NCI-H2029 treated with DMSO at 0.1 percent for 48 hours (cell line): Measurements from ENCODE around the gene PSMC4.
"Not testable (repeated sequence)": the region's sequence is repeated elsewhere in the genome, so short reads cannot be mapped to it uniquely, and the experiment has no call there.

Experiments
- DNase-seq: peaks from one replicate; lab custom pipeline; 2025; lab: John Stamatoyannopoulos, UW

Gene PSMC4

DNA sequence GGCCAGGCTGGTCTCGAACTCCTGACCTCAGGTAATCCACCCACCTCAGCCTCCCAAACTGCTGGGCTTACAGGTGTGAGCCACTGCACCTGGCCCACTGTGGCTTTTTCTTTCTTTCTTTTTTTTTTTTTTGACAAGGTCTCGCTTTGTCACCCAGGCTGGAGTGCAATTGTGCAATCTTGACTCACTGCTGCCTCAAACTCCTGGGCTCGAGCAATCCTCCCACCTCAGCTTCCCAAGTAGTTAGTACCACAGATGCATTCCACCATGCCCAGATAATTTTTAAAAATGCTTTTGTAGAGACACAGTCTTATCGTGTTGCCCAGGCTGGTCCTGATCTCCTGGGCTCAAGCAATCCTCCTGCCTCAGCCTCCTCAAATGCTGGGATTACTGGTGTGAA lies 24.4 kb upstream of the PSMC4 start:
- DNase-seq = no peak

DNA sequence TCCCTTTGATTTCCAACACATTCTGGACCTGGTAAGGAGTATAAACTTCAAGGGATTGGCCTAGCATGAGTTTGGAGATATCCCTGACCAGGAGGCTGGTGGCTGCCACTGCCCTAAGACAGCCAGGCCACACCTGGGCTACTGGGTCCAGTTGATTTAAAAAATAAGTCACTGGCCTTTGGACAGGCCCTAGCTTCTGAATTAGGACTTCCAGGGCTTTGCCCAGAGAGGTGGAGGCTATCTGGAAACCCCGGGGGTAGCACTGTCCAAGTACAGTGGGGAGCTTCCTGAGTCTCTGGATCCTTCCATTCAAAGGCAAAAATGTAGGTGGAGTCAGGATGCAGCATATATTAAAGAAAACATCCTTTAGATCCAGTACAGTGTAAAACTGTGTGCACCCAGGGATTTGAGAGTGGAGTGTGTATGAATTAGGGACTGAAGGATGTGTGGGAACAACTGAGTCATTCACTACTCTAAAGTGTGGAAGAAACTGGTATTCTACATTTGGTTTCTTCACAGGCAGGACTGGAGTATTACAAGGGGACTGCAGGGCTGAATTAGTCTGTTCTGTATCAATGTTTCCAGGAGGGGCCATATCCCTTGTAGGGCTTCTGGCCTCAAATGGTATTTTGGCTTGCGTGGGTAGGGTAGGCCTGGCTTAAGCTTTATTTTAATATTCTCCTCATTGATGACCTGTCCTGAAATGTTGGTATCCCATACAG lies 21.8 kb upstream of the PSMC4 start:
- DNase-seq = no peak

DNA sequence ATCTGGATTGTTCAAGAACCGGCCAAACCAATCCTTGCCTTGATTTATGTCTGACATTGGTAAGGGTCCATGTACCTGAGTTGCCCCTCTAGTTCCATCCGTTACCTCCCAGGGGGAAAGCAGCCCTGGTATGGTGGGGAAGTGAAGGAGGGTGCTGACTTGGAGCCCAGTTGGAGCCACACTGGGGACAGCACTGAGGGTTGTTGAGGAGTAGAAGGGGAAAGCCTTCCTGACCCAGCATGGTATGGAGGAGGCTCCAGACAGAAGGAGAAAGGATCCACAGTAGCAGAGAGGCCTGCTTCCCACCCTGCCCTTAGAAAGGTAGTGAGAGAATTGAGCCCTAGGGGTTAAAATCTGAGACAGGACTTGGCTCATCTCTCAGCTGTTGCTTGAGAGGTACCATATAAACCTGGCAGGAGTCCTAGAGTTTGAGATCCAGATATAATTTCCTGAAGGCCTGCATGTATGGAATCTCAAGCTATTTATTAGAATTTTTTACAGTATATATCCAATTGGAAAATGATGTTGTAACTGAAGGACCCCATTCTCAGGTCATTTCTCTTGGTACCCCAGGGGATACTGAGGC lies 19.8 kb upstream of the PSMC4 start:
- no peak for DNase-seq

DNA sequence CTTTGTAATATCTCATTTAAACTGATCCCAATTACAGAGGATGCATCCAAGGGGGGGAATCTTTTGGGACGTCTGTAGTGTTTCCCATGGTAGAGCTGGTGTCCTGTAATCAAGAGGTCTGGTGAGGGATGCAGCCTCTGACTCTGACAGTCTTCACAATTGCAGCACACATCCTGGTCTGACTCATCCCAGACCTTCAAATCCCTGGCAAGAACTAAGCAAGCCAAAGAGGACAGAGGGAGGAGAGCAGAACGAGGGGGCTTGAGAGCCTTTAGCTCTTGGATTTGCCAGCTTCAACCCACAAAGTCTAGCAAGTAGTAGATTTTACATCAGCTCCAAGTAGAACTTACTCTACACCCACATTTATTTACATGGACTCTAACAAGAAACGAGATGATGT lies 19.3 kb upstream of the PSMC4 start:
- no peak for DNase-seq

DNA sequence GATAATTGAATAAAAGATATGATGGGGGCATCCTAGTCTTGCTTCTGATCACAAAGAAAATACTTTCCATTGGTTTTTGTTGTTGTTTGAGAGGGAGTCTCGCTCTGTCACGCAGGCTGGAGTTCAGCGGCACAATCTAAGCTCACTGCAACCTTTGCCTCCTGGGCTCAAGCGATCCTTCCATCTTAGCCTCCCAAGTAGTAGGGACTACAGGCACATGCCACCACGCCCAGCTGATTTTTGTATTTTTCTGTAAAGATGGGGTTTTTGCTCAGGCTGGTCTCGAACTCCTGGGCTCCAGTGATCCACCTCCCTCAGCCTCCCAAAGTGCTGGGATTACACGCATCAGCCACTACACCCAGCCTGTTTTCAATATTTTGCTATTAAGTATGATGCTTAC lies 17.1 kb upstream of the PSMC4 start:
- DNase-seq = no peak

DNA sequence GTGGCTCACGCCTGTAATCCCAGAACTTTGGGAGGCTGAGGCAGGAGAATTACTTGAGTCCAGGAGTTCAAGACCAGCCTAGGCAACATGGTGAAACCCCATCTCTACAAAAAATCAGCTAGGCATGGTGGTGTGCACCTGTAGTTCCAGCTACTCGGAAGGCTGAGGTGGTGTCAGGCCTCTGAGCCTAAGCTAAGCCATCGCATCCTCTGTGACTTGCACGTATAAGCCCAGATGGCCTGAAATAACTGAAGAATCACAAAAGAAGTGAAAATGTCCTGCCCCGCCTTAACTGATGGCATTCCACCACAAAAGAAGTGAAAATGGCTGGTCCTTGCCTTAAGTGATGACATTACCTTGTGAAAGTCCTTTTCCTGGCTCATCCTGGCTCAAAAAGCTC lies 13.1 kb upstream of the PSMC4 start:
- DNase-seq = not testable (repeated sequence)

DNA sequence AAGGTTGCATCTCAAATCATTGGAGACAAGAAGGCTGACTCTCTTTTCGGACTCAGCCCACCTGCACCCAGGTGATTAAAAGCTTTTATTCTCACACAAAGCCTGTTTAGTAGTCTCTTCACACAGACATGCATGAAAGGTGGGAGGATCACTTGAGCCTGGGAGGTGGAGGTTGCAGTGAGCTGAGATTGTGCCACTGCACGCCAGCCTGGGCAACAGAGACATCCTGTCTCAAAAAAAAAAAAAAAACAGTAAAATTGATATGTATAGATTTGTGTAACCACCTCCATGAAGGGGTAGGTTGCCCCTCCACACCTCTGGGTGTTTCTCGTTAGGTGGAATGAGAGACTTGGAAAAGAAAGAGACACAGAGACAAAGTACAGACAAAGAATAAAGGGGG lies 12.0 kb upstream of the PSMC4 start:
- DNase-seq = not testable (repeated sequence)

DNA sequence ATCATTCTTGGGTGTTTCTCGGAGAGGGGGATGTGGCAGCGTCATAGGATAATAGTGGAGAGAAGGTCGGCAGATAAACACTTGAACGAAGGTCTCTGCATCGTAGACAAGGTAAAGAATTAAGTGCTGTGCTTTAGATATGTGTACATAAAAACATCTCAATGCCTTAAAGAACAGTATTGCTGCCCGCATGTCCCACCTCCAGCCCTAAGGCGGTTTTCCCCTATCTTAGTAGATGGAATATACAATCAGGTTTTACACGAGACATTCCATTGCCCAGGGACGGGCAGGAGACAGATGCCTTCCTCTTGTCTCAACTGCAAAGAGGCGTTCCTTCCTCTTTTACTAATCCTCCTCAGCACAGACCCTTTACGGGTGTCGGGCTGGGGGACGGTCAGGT lies 11.6 kb upstream of the PSMC4 start:
- not testable (repeated sequence) for DNase-seq

DNA sequence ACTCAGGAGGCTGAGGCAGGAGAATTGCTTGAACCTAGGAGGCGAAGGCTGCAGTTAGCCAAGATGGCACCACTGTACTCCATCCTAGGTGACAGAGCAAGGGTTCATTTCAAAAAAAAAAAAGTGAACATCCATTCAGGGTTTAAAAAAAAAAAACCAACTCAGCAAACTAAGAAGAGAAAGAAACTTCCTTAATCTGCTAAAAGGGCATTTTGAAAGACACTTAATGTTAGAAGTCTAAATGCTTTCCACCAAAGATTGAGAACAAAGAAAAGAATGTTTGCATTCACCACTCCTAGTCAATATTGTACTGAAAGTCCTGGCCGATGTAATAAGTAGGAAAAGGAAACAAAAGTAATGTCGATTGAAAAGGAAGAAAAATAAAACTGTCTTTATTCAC lies 7.1 kb upstream of the PSMC4 start:
- DNase-seq = no peak

DNA sequence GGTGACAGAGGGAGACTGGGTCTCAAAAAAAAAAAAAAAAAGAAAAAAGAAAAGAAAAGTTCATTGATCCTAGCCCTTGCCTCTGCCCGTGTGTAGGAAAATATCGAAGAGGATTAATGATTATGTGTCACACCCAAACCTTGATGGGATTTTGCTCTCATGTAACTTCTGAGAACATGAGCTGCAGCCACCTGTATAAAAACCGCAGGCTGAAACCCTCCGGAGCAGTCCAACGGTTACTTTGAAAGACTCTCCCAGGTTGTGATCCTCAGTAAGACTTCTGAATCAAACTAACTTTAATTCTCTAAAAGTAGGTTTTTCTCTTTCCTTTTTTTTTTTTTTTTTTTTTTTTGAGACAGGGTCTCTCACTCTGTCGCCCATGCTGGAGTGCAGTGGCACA lies 4.3 kb upstream of the PSMC4 start:
- no peak for DNase-seq

DNA sequence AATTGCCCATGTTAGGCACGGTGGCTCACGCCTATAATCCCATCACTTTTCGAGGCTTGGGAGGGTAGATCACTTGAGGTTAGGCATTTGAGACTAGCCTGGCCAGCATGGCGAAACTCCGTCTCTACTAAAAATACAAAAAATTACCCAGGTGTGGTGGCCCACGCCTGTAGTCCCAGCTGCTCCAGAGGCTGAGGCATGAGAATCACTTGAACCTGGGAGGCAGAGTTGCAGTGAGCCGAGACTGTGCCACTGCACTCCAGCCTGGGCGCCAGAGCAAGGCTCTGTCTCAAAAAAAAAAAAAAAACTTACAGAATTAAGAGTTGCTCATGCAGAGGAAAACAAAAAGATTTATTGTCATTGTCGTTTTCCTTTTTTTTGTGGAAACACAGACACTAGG lies 3.4 kb upstream of the PSMC4 start:
- DNase-seq = no peak

DNA sequence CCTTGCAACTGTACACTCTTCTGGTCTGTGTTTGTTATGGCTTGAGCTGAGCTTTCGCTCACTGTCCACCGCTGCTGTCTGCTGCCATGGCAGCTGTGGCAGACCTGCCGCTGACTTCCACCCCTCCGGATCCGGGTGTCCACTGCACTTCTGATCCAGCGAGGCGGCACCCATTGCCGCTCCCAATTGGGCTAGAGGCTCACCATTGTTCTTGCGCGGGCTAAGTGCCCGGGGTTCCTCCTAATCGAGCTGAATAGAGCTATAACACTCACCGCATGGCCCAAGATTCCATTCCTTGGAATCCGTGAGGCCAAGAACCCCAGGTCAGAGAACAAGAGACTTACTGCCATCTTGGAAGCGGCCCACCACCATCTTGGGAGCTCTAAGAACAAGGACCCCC lies 2.2 kb upstream of the PSMC4 start:
- DNase-seq = no peak

DNA sequence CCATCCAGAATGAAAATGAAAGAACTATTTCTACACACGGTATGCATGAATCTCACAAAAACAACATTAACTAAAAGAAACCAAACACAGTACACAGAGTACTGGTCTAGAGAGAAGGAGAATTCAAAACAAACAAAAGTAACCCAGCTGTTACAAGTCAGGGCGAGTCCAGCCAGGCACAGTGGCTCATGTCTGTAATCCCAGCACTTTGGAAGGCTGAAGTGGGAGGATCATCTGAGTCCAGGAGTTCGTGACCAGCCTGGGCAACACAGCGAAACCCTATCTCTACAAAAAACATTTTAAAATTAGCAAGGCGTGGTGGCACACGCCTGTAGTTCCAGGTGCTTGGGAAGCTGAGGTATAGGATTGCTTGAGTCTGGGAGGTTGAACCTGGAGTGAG lies 1.7 kb upstream of the PSMC4 start:
- DNase-seq = no peak

DNA sequence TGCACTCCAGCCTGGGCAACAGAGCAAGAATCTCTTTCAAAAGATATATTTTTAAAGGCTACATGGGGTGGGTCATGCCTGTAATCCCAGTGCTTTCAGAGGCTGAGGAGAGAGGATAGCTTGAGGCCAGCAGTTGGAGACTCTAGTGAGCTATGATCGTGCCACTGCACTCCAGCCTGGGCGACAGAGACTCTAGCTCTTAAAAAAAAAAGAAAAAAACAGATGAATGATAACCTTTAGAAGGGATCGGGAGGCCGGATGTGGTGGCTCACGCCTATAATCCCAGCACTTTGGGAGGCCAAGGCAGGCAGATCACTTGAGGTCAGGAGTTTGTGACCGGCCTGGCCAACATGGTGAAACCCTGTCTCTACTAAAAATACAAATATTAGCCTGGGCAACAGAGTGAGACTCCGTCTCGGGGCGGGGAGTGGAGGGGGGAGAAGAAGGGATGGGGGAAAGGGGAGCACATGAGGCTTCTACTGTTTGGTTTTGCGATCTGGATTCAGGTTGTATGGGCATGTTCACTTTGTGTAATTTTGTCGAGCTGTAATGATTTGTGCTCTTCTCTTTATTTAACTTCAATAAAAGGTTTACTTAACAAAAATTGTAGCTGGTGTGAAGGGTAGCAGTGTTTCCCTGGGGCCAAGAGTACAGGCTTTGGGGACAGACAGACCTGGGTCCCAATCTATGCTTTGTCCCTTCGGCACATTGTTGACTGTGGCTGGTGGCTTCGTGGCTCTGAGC lies 1.1 kb upstream of the PSMC4 start:
- DNase-seq = no peak

DNA sequence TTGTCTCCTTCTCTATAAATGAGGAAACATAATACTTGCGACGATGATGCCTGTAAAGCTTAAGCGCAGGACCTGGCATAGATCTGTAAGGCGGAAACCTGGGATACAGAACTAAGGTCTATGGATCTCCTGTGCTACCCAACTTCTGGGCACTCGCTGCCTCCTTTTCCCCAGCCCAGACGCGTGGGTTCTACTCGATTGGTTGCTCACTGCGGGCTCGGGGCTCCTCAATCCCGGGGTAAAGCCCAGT lies 615 bp upstream of the PSMC4 start:
- peak; percentile 38 for DNase-seq

DNA sequence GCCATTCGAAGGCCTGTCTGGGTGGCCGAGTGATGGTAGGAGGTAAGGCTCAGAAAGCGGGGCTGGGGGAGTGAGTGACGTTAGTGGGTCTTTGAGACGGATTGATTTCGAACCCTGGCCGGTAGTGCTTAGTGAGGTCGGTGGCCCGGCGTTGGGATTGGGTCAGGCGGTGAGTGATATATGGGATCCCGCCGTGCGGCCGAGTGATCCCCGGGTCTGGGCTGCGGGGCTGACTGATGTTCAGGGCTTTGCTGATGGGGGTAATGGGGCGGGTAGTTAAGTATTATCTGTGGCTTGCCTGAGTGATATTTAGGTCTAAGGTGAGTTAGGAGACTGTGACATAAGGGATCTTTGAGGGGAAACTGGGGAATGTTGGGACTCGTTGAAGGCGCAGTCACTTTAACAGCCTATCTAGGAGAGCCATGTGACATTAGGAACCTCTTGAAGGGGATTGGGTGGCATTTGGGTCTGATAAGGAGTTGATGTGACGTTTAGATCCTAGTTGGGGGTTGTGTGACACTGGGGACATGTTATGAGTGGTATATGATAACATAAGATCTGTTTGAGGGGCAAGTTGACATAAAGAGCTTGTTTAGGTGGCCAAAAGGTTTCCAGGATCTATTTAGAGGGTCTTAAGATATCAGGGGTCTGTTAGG lies 543 bp downstream of the PSMC4 start:
- no peak for DNase-seq

DNA sequence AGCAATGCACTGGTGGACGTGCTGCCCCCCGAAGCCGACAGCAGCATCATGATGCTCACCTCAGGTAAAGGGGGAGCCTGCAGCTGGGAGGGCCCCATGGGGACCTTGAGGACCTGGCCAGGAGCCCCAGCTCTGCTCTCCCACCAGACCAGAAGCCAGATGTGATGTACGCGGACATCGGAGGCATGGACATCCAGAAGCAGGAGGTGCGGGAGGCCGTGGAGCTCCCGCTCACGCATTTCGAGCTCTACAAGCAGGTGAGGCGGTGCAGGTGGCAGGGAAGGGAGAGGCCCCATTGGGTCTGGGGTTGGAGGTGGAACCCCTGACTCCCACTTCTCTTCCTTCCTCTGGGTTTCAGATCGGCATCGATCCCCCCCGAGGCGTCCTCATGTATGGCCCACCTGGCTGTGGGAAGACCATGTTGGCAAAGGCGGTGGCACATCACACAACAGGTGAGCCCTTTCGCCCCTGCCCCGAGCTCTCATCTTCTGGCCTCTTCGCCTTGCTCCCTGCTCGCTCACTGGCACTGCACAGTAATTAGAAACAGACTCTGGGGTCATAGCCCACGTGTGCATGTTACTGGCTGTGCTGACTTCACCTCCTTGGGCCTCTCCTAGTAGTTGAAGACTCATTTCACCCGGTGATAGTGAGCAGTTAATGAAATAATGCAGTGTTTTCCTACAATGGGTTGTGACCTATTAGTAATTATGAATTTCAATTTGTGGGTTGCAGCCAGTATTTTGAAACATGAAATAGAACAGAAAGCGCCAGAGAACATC lies 3.6 kb downstream of the PSMC4 start:
- no peak for DNase-seq

DNA sequence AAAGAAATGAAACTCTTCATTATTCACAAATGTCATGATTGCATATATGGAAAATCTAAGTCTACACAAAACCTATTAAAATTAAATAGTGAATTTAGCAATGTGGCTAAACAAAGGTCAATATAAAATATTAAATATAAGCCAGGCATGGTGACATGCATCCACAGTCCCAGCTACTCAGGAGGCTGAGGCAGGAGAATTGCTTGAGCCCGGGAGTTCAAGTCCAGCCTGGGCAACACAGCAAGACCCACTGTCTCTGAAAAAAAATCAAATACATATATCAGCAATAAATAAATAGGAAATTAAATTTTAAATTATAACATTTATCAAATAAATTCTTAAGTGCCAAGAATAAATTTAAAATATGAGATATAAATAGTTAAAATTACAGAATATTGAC lies 11.9 kb downstream of the PSMC4 start:
- no peak for DNase-seq

DNA sequence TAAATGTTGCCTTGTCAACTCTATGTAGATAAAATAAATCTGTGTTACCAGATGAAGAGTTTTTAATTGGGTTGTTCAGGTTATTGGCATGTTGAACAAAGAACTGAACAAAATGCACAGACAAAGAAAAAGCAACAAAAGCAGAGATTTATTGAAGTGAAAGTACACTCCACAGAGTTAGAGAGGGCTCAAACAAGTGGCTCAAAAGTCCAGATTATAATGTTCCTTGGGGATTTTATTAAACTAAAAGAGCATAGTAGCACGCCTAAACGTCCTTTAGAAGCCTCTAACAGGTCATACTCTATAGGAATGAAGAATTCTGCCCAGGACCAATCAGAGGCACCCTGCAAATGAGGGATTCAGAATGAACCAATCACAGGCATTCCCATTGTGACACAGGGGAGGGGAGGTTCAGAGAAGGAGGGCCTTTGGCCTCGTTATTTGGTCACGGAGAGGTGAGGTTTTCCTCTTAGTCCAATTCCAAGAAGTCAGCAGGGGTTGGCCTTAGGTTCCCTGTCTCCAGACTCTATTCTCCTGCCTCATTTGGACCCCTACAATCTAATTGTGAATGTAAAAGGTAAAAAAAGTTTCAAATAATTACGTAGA lies 12.8 kb downstream of the PSMC4 start:
- no peak for DNase-seq

DNA sequence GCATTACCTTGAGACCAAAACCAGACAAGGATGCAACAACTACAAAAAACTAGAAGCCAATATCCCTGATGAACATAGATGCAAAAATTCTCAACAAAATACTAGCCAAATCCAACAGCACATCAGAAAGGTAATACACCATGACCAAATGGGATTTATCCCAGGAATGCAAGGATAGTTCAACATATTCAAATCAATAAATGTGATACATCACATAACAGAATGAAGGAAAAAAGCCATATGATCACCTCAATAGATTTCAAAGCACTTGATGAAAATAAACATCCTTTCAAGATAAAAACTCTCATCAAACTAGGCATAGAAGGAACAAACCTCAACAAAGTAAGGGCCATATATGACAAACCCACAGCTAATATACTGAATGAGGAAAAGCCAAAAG lies 15.7 kb downstream of the PSMC4 start:
- no peak for DNase-seq

DNA sequence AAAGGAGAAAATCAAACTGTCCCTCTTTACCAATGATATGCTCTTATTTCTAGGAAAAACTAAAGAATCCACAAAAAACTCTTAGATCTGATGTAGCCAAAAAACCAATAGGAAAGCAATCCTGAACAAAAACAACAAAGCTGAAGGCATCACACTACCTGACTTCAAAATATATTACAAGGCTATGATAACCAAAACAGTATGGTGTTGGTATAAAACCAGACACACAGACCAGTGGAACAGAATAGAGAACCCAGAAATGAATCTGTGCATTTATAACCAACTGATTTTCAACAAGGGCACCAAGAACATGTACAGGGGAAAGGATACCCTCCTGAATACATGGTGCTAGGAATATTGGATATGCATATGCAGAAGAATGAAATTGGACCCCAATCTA lies 16.2 kb downstream of the PSMC4 start:
- DNase-seq = no peak

DNA sequence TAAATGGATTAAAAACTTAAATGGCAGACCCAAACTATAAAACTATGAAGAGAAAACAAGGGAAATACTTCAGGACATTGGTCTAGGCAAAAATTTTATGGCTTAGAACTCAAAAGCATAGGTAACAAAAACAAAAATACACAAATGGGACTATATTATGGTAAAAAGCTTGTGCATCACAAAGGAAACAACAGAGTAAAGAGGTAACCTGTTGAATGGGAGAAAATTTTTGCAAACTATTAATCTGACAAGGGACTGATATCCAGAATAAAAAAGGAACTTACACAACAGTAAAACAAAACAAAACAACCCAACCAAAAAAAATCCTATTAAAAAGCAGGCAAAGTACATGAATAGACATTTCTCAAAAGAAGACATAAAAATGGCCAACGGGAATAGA lies 16.6 kb downstream of the PSMC4 start:
- no peak for DNase-seq
